ENCODE data around the gene ZNF460.

The ZNF460 gene

GRCh38 chr19:57342582-57342981, 62.3 kb downstream of the ZNF460 start:
- Mint-ChIP-seq H3K9me3 (peaks cover 24% of the 10 kb centered on the region), H3K27ac (no peak overlapping the region), H3K4me1 (no peaks in the 10 kb centered on the region), H3K36me3 (no peaks in the 10 kb centered on the region), H3K4me3 (no peak overlapping the region), H3K27me3 (no peaks in the 10 kb centered on the region)
- no peak for DNase-seq
- CTCF ChIA-PET: no interaction called here

Data from activated naive CD4-positive, alpha-beta T cell treated with anti-CD3 and anti-CD28 coated beads, Interleukin-2, amount 10 ng/mL, durations not matched to agents 7 days and 5 days (primary cell).